Hepatic stellate cell (primary cell): ENCODE measurements around the gene RBM20.
A peak's percentile ranks its signal among the peaks of the same experiment; 100 is the strongest.
"Not testable (repeated sequence)": the region's sequence is repeated elsewhere in the genome, so short reads cannot be mapped to it uniquely, and the experiment has no call there.

Experiments used
- DNase-seq: peaks from one replicate; pipeline ENCODE4 v3.0.0; 2011; ENCODE audit warnings: low spot score

The RBM20 gene

DNA sequence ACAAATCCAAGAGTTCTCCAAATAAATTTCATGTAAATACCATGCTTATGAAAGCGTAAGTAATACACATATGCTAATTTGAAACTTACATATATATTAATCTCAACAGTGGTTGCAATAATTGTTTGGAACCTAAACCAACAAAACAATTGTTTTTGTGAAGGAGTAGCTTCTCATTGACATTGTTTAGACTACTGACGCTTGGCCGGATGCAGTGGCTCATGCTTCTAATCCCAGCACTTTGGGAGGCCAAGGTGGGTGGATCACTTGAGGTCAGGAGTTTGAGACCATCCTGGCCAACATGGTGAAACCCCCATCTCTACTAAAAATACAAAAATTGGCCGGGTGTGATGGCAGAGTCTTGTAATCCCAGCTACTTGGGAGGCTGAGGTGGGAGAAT, 61.5 kb downstream of the RBM20 start:
- not testable (repeated sequence) for DNase-seq

DNA sequence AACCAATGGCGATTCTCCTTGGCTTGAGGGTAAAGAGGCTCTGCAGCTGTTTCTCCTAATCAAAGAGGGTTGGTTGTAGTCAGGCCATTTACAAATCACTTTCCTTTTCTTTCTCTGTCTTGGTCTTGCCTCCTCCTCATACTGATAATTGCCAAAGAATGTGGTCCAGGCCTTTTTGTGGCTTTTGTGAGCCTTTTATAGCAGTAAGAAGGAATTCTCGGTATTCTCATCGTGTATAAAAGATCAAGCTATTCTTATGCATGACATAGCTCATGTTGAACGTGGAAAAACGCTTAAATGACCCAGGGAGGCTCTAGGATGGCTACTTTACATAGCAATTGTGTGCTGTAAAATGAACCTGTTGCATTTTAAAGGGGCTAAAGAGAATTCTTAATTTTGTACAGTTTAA, 62.6 kb downstream of the RBM20 start:
- peak; percentile 86 for DNase-seq

DNA sequence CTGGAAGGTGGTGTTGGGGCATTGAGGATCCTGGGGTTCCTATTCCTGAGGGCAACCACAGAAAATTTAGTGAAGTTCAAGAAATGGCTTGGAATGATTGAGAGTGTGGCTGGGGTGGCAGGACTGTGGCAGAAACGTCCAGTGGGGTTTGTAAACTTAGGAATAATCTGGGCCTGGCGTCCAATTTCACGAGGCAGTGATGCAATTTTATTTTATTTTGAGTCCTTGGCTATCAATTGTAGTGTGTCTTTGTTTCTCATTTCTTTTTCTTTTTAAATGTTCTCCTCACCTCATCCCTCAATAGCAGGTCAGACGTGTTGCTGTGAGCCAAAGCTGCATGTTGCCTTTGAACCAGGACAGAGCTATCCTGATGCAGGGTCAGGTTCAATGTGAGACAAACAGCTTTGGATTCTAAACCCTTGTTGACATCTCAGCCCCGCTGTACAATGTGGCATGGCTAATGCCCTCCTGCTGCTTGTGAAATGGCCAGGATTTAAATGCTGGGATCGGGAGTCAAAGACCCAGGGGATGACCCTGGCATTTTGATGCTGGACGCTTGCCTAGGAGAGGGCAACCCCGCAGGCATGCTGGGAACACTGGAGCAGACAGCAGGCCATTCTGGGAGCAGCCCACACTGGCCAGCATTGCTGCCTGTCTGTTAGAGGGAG, 64.8 kb downstream of the RBM20 start:
- DNase-seq: no peak

DNA sequence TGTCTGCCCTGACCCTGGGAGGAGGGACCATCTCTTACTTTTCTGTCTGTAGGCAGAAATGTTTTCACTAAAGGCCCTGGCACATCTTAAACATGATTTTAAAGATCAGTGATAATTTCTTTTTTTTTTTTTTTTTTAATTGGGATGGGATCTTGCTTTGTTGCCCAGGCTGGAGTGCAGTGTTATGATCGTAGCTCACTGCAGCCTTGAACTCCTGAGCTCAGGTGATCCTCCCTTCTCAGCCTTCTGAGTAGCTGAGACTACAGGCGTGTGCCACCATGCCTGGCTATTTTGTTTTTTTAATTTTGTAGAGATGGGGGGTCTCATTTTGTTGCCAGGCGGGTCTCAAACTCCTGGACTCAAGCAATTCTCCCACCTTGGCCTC, 65.3 kb downstream of the RBM20 start:
- DNase-seq: no peak

DNA sequence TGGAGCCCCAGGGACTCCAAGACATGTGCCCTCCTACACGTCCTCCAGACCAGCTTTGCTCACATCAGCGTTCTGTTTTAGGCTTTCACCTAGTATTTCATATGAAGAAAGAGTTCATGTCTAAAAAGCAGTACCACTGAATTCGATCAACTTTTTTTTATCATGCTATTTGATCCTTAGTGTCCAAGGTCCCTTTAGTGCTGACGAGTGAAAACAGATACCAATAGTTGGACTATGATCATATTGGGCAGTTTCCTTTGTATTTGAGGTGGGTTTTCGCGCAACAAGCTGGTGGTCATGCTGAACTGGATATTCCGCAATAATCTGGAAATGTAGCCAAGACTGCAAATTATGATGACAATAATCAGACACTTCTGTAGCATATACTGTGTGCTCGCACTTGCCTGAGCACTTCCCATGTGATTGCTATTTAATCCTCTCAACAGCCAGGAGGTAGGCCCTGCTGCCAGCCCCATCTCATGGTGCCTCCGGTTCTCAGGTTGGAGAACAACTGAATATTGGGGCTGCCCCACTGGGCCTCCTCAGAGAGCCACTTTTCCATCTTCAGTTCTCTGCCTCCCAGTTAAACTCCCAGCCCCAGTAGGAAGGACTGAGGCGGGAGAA, 65.9 kb downstream of the RBM20 start:
- no peak for DNase-seq

DNA sequence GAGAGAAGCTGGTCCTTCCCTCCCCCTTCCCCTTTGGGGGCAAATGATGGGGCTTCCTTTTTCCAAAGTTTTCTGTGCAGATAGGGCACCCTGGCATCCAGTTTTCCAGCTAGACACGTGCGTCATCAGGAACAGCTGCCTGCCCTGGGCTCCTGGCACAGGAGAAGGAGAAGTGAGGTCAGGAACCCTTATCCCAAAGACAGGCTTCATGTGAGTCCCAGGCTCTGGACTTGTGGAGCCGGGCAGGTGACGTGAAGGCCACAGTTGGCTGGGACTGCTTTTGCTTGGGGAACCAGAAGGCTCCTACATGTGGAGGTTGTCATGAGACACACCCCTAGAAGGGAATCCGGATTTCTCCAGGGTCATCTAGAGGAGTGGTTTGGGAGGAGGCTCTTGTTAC, 66.5 kb downstream of the RBM20 start:
- no peak for DNase-seq

DNA sequence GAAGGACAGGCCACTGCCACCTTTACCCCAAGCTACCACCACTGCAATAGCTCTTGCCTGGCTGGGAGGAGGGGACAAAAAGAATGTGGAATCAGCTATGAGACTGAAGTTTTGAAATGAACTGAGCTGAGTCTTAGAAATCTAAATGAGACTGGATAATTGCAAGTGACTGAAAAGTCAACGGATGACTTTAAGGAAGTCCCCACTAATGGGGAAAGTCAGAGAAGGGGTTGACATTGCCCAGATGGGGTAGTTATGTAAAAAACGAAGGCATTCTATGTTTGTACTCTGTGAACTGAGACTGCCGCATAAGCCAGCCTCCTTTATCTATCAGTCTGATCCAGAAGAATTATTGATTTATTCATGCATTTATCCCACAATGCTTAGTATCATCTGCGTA, 67.2 kb downstream of the RBM20 start:
- DNase-seq: no peak

DNA sequence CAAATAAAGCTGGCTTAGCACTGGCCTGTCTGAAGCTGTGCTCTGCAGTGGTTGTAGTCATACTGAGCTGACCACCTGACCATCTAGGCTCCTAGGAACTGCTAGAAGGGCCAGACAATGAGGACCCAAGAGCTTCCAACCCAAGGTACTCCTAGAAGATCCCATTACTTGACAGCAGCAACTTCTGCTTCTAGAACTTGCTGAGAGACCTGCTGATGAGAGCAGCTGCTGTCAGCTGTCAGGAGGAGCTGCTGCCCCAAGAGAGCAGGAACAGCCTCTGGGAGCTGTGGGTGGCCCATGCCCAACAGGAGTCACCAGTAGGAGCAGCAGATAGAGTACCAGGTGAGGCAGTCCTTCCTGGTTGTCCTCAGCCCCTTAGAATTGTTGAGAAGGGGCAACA, 70.2 kb downstream of the RBM20 start:
- DNase-seq: no peak

DNA sequence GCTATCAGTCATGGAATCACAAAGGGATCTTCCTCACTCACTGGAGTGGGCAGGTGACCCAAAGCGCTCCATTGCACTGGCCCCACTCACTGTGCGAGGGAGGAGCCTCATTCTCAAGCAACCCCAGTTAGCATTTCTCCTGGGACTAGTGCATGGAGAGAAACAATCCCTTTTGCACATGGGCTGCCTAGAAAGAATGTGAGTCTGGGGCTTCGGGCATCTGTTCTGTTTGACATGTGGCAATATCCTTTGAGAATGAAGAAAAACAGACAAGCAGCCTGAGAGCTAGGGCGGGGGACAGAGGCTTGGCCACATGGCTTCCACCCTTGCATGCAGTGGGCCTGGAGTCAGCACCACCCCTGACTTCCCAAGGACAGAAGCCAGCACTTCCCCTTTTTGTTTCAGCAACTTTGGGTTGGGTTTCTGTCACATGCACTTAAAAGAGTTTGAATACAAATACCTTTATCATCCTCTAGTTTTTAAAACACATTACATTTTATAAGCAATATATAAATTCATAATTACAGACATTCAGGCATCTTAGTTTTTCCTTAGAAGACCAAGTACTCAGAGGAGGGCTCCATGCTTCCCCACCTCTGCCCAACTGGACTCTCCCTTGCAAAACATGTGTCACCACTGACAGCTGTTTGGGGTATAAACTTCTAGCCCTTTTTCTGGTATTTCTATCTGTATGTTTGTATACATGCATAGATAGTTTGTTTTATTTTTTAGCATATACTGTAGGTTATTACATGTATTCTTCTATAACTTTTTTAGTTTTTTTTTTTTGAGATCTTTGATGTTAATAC, 73.8 kb downstream of the RBM20 start:
- DNase-seq: no peak

DNA sequence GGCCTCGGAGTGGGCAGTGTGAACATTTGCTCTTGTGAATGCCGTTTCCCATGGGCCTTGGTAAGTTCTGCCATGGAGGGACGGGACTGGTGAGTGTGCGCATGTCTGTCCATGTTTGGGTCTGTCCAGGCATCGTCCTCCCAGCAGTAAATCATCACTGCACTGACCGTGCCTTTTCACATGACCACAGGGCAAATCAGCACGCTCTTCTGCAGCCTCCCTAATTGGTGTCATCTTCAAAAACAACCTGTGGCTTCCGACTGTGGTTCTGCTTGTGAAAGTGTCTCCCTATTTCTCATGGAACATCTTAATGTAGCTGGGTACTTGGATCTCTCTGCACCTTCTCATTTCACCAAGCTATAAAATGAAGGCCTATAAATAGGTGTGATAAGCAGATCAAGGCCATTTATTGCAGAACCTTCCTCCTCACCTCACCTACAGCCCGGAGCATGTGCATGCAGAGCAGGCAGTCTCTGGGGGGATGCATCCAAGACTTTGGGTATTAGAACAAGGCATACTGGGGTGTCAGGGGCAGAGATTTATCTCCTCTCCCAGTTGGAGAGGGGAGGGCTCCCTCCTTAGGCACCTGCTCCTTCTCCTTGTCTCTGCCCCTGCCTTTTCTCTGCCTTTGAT, 77.4 kb downstream of the RBM20 start:
- DNase-seq: no peak

DNA sequence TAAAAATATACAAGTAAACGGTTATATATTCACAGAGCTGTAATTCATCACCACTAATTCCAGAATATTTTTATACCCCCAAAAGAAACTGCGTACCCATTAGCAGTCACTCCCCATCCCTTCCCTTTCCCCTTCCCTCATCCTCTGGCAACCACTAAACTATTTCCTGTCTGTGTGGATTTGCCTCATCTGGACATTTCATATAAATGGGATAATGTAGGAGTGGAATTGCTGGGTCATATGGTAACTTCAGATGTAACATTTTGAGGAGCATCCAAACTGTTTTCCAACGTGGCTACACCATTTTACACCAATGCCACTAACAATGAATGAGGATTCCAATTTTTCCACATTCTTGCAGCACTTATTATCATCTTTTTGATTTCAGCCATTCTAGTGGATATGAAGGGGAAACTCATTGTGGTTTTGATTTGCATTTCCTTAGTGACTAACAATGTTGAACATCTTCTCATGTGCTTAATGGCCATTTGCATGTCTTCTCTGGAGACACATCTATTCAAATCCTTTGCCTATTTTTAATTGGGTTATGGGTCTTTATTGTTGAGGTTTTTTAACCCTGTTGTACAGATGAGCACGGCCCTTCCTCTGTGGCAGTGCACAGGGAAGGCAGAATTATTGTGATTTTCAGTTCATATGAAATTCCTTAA, 79.2 kb downstream of the RBM20 start:
- no peak for DNase-seq

DNA sequence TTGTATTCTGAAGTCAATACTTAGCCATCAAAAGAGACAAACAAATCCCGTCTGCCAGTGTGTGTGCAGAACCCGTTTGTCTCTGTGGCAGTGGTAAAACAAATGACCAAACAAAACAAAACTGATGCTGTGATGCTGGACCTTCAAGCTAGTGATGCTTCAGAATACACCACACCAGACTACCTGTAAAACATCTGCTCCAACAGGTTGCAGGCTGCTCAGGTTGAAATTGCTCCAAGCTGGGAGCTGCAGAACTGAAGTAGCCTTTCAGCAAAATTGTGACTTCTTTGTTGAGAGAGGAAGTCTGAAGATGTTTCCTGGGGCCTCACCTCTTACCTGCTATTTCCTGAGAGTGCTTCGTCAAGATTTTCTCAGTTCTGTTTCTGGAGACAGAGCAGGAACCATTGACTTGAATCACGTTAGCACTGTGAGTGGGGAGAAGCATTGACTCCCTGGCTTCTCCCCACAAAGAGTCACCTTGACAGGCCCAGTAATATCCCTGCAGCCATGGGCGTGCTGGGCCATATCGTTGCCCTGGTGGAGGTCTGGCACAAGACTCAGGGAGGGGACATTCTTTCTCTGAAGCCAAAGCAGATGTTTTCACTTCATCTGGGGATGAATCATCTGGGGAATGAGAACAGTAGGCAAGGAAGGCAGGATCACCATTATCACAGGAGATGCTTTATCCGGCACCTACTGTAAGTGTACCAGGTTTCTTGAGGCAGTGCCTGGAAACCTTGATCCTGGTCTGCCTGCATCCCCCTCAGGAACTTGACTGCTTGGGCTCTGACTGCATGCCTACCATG, 80.2 kb downstream of the RBM20 start:
- DNase-seq: no peak

DNA sequence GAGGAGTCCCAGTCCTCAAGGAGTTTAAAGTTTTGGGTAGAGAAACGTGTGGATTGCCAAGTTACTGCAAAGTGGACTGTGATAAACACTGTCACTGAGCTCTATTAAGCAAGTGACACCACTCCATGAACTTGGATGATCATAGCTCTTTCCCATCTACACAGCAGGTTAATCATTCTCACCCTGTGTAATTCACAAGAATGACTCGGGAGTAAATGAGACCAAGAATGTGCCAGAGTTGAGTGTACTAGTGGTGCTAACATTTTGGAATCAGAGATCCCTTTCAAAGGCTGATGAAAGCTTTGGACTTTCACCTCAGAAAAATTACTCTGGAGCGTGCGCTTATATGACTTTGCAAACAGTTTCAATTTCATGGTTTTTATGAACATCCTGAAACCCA, 80.8 kb downstream of the RBM20 start:
- no peak for DNase-seq

DNA sequence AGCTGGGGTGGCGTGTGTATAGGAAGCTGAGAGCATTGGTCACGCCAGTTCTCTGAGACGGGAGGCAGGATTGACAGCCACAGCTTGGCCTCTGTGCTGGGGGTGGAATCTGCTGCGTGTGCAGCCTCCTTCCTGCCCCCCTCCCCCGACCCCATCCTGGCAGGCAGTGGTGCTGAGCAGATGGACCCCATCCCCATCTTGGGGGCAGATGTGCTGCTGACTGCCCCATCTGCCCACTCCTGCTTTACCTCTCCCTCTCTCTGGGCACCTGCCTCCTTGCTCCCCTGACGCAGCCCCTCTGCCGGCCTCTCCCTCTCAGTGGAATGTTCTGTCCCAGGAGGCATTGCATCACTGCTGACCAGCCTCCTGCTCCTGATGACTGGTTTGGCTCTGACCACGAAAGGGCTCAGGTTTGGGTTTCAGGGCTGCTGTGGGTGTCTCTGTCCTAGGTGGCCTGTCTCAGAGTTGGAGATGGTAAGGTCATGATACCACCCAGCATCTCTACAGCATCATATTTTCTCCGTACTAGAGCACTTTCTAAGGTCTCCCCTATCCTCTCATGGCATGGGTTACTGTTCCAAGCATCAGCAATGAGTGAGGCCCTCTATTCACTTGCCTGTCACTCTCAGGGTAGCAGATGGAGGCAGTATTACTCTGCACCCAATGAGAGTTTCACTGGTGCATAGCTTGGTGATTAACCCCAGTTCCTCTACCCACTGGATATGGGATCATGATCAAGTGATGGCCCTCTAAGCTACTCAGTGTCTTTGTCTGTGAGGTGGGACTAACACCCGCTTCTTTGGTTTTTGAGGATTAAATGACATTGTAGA, 81.9 kb downstream of the RBM20 start:
- DNase-seq: no peak

DNA sequence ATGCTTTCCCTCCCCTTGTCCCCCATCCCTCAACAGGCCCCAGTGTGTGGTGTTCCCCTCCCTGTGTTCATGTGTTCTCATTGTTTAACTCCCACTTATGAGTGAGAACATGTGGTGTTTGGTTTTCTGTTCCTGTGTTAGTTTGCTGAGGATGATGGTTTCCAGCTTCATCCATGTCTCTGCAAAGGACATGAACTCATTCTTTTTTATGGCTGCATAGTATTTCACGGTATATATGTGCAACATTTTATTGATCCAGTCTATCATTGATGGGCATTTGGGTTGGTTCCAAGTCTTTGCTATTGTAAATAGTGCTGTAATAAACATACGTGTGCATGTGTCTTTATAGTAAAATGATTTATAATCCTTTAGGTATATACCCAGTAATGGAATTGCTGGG, 83.6 kb downstream of the RBM20 start:
- DNase-seq: not testable (repeated sequence)

DNA sequence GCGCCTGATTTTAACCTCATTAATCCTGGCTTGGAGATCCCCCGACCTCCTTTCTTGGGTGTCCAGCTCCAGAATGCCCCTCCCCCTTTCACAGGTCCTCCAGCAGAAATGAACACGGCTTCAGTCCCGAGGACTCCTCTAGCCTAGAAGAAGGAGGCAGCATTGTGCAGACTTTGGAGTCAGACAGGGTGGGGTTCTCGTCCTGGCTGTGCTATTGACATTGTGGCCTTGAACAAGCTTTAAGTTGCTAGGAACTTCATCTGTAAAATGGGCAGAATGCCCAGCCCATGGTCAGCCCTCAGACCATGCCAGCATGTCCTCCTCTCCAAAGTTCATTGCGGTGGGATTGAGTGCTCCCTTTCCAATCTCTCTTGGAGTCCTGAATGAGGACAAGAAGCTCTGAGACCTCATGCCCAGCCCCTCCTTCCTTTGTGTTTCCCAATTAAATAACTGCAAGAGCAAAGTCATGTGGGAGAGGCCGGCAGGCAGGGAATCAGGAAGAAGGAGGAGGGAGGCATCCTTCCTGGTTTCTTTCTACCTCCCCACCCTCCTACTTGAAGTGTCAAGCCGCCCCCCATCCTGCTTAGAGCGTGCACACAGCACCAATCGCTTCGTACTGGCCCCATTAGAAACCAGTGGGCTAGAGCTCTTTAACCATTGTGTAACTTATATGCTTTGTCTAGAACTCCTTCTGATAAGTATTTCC, 86.4 kb downstream of the RBM20 start:
- no peak for DNase-seq

DNA sequence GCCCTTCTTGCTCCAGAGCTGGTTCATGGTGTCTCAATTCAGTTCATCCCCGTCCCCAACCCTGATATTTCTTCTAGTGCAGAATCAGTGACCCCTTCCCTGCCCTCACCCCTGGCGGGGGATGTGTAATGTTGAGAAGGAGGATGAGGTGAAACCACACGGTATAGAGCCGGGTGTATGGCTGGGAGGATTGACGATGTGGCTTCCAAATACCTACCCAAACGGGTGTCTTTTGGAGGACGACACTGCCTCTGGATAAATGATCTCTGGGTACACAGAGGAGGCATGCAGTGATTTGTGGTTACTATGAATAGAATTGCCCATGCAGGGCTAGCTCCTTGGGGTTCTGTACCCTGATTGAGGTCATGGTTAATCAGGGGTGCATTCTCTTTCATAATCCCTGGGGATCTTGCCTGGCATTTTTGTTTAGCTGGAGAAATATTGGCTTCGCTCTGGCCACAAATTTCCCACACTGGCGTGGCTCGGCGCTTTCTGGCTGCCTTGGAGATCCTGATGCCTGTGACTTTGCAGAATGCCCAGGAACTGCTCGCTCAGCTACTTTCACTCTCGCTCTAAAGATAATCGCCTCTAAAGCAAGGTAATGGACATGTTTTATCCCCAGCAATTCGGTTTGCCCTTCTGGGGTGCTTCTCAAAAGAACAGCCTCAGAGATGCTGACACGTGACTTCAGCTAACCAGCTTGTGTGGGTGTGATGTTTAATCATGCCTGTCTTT, 89.2 kb downstream of the RBM20 start:
- peak; percentile 23 for DNase-seq

DNA sequence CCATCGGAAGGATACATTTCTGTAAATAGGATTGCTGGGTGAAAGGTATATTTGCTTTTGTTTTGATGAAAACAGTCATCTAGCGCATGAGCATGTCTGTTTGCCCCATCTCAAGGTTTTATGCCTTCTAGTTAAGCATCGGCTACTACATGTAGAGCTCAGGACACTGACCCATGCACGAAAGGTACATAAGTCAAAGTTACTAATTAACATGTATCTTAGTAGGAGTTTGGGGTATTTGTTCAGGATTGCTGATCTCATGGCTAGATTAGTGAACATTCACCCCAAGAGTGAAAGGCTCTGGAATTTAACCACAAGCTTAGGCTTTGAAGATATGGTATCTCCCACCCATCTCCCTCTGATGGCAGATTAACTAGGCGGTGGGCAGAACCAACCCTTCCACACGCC, 91.5 kb downstream of the RBM20 start:
- DNase-seq: no peak
